ENCODE results near the gene ZBTB40. TPM values are rescaled to one million over a fixed set of nuclear protein-coding genes. Genes with fewer than 3 reads are reported as not detected.

Gene ZBTB40
- total and polyA plus RNA-seq, 2 of the 13 experiments (the other 11 are each of a cell fraction or from before 2014, with no cell fraction given) = 8.8 to 16.5 TPM

DNA sequence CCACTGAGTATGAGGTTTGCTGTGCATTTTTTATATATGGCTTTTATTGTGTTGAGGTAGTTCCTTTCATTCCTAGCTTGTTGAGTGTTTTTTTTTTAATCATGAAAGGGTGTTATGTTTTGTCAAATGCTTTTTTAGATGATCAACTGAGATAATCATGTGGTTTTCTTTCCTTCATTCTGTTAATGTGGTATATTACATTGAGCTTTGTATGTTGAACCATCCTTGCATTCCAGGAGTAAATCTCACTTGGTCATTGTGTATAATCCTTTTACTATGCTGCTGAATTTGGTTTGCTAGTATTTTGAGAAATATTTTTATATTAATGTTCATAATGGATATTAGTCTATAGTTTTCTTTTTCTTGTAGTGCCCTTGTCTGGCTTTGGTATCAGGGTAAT is 11.1 kb upstream of the ZBTB40 start (continued):
- TF ChIP-seq, protein P1, sequence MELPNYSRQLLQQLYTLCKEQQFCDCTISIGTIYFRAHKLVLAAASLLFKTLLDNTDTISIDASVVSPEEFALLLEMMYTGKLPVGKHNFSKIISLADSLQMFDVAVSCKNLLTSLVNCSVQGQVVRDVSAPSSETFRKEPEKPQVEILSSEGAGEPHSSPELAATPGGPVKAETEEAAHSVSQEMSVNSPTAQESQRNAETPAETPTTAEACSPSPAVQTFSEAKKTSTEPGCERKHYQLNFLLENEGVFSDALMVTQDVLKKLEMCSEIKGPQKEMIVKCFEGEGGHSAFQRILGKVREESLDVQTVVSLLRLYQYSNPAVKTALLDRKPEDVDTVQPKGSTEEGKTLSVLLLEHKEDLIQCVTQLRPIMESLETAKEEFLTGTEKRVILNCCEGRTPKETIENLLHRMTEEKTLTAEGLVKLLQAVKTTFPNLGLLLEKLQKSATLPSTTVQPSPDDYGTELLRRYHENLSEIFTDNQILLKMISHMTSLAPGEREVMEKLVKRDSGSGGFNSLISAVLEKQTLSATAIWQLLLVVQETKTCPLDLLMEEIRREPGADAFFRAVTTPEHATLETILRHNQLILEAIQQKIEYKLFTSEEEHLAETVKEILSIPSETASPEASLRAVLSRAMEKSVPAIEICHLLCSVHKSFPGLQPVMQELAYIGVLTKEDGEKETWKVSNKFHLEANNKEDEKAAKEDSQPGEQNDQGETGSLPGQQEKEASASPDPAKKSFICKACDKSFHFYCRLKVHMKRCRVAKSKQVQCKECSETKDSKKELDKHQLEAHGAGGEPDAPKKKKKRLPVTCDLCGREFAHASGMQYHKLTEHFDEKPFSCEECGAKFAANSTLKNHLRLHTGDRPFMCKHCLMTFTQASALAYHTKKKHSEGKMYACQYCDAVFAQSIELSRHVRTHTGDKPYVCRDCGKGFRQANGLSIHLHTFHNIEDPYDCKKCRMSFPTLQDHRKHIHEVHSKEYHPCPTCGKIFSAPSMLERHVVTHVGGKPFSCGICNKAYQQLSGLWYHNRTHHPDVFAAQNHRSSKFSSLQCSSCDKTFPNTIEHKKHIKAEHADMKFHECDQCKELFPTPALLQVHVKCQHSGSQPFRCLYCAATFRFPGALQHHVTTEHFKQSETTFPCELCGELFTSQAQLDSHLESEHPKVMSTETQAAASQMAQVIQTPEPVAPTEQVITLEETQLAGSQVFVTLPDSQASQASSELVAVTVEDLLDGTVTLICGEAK (IDR thresholded peaks at IDR 0.05) = no peak
- TF ChIP-seq, protein P1 (CRISPR knock-in tag; IDR thresholded peaks at IDR 0.05) = no peak
- TF ChIP-seq ZNF616 (CRISPR knock-in tag; IDR thresholded peaks at IDR 0.05; ENCODE audit: low read depth) = no peak
- TF ChIP-seq, protein P2, sequence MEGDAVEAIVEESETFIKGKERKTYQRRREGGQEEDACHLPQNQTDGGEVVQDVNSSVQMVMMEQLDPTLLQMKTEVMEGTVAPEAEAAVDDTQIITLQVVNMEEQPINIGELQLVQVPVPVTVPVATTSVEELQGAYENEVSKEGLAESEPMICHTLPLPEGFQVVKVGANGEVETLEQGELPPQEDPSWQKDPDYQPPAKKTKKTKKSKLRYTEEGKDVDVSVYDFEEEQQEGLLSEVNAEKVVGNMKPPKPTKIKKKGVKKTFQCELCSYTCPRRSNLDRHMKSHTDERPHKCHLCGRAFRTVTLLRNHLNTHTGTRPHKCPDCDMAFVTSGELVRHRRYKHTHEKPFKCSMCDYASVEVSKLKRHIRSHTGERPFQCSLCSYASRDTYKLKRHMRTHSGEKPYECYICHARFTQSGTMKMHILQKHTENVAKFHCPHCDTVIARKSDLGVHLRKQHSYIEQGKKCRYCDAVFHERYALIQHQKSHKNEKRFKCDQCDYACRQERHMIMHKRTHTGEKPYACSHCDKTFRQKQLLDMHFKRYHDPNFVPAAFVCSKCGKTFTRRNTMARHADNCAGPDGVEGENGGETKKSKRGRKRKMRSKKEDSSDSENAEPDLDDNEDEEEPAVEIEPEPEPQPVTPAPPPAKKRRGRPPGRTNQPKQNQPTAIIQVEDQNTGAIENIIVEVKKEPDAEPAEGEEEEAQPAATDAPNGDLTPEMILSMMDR (CRISPR knock-in tag; IDR thresholded peaks at IDR 0.05) = no peak
- TF ChIP-seq ERF (CRISPR knock-in tag; IDR thresholded peaks at IDR 0.05) = no peak

Data from HepG2 (cell line).